Stimulated activated CD8-positive, alpha-beta memory T cell treated with anti-CD3 and anti-CD28 coated beads, Interleukin-4, amount 100 ng/mL, for 24 hours (primary cell): ENCODE results near the gene CDS2.
A peak's percentile ranks its signal among the peaks of the same experiment; 100 is the strongest.

Experiments used
- DNase-seq: peaks from one replicate; pipeline ENCODE4 v3.0.0-alpha.2; 2020; ENCODE audit warnings: low read depth

CDS2 gene

DNA sequence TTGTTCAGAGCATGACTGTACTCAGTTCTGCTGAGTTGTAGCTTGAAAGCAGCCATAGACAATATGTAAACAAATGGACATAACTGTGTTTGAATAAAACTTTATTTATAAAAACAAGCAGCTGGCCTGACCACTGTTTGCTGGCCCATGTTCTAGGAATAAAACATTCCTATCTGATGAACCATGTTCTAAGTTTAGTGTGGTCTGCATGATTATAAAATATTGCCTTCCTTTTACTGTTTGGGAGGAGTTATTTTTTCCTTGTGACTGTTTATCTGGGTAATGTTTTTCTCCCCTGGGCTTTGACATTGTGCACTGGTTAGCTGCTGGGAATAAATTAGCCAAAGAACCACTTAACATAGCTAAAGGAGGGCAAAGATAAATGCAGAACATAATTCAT, 55.1 kb downstream of the CDS2 start:
- no peak for DNase-seq

DNA sequence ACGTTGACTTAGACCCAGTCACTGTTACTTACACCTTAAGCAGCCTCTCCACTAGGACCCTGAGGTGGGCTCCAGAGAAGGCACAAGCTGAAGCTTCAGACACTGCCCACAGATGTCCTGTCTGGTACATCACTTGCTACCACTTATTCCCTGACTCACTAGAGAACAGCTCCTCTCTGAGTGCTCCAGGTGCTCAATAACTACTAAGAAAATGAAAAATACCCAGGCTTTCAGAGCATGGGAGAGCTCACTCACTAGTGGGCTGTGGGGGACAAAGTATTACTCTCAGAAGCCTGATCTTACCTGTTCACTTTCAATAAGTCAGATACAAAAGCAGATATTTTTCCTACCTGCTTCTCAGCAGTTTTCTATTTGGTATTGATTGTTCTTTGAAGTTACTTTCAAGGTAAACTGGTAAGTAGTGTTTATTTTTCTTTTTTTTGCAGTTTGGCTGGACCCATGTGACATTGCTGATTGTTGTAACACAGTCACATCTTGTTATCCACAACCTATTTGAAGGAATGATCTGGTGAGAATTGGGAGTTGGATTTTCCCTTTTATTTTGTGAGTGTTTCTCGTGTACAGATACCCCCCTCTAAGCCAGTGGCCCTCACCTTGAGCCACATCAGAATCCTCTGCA, 55.9 kb downstream of the CDS2 start:
- no peak for DNase-seq

DNA sequence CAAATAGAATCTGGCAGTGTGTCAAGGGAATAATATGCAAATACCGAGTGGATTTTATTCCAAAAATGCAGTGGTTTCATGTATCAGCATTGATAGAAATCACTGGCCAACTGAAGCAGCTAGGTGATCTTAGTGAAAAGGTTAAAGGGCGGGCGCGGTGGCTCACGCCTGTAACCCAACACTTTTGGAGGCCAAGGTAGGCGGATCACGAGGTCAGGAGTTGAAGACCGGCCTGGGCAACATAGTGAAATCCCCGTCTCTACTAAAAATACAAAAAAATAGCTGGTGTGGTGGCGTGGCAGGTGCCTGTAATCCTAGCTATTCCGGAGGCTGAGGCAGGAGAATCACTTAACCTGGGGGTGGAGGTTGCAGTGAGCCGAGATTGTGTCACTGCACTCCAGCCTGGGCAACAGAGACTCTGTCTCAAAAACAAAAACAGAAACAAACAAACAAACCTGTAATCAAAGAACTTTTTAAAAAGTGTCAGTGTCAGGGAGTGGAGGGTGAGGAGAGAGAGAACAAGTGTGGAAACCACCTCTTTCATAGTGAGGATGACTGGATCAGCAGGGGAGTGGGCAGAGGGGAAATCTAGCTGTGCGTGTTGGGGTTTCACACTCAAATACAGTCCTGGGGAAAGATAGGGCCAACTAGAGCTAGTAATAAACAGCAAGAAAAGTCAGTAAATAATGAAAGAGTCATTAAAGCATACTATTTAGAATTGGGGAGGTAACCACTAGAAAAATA, 57.1 kb downstream of the CDS2 start:
- no peak for DNase-seq

DNA sequence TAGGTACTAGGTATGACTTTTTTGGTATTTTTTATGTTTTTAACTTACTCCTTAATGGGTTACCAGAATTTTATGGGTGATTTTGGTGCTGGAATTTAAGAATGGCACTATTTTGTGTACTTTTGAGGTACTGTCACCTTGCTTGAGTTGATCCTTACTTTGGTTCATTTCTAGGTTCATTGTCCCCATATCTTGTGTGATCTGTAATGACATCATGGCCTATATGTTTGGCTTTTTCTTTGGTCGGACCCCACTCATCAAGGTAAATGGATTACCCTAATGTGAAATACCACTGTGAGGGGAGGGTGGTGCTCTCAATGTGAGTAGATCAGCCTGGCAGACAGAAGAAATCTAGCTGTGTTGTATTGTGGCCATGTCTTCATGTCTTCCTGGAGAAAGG, 57.9 kb downstream of the CDS2 start:
- no peak for DNase-seq

DNA sequence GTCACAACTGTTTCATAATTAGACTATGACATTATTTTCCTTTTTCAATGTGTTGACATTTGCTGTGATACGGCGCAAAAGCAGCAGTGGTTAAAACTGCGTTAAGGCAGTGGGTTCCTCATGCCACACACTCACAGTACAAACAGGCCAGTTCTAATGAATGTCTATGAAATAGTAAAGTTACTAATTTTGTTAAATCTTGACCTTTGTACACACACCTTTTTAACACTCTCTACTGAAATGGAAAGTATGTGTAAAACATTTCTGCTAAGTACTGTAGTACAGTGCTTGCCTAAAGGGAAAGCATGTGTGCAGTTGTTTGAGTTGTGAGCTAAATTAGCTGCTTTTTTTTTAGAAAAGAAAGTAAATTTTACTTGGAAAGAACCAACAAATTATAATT, 60.3 kb downstream of the CDS2 start:
- DNase-seq = no peak

DNA sequence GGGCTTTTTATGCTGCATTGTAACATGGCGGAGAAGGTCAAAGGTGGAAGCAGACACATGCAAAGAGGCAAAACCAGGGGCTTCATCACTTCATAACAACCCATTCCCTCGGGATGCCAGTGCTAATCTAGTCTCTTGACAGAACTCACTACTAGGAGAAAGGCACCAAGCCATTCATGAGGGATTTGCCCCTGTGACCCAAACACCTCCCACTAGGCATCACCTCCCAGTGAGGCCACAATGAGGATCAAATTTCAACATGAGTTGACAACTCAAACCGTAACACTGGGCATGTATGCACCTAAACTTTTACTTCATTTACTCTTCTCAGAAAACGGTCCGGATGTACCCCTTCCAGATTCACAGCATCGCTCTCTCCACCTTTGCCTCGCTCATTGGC, 61.9 kb downstream of the CDS2 start:
- no peak for DNase-seq

DNA sequence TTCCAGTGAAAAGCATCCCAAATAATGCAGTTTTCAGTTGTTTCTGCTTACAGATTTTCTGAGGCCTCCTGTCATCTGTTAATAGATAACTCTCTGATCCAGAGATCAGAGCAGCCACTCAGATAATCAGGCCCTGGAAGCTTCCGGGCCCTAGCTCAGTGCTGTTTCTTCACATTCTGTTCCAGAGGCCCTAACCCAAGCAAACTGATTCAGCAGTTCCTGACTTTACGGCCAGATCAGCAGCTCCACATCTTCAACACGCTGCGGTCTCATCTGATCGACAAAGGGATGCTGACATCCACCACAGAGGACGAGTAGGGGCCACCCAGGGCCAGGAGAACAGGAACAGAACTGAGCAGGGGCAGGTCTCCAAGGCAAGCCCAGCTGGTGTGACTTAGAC, 63.1 kb downstream of the CDS2 start:
- DNase-seq = no peak

DNA sequence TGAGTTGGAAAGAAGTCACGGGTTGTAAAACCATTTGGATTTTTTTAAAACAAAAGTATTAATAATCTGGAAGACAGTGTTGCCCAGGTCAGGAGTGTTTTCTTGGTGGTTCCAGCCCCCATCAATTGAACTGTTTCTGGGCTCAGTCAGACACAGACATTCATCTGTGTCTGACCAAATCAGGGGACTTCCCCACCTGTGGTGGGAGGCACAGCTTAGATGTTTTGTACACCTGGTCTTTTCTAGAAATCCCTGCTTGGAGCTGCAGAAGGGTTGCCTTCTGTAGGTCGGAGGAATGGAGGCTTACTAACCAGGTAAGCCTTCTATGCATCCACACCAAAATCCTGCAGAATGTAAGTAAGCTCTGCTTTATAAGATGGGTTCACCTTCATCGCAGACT, 63.6 kb downstream of the CDS2 start:
- DNase-seq = no peak

DNA sequence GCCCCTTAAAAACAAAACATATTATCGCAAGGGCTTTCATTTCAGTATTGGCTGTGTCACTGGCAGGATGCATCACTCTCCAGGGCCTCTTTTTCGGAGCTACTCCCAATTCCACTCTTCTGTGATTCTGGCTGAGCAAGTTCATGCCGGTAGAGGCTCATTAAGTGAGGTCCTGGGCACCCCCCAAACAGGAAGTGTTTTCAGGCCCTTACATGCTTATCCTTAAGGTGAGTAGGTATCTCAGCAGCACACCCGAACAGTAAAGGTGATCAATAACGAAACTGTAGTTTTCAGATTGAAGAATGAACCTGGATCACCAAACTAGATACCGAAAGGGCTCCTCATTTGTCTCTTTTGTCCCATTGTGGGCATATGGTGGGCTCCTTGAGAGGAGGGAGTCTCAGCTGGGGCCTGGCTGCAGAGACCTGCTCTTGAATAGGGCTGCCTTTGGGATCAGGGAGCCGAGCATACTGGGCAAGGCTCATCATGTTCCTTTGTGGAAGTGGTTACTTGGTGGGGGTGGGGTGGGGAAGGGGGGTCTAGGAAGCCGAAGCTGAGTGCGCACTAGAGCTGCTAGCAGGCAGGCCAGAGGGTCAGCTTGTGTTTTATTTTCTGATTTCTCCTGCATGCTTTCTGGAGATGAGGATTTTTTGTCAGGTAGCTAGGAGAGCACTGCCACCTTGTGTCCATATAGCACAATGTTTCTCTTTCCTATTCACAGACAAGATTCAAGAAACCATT, 65.2 kb downstream of the CDS2 start:
- no peak for DNase-seq

DNA sequence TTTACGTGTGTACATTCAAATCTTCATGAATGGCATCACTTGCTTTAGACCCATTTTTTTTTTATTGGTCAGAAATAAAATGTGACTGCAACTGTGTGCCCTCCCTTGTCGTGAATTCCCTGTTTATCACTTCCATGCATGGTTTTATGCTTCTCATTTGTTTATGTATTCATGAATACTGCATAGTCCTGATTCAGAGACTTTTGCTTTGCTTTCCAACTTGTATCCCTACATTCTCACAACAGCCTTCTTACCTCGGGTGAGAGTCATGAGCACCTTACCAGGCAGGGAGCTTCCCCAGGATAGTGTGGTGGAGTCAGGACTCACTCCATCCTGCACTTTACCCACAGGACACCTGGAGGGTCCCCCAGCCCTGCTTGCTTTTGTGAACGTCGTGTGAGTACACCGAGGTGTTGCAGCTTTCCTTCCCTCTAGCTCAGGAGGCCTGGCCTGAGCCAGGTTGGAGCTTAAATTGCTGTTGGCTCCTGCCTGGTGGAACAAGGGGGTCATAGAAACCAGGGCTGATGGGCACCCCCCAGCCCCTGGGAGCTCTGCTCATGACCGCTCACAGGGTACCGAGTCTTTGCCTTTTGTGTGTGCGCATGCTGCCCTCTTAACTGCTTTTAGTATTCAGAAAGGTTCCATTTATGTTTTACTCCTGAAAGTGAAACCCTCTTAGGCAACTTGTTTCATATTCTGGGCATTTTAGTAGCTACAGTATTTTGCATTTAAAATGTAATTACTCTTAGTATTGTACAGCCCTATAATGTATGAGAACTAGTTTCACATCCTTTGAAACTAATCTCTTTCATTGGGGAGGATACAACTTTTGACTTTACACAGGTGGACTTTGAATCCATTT, 66.0 kb downstream of the CDS2 start:
- no peak for DNase-seq

DNA sequence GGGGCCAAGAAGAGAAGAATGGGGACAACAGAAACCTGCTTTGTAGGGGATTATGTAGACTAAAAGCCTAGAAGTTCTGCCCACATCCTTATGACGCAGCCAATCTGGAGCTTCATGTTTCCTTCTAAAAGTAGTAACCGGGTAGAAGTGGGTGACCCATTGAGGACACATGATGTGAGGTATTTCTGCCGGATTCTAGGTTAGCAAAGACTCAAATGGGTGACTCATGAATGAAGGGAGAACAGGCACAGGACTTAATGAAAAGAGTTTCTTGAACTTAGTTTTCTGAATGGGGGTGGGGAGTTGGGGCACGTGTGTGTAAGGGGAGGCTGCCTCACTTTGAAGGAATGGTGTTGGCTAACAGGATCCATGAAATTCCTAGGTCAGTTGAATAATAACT, 68.8 kb downstream of the CDS2 start:
- DNase-seq = no peak

DNA sequence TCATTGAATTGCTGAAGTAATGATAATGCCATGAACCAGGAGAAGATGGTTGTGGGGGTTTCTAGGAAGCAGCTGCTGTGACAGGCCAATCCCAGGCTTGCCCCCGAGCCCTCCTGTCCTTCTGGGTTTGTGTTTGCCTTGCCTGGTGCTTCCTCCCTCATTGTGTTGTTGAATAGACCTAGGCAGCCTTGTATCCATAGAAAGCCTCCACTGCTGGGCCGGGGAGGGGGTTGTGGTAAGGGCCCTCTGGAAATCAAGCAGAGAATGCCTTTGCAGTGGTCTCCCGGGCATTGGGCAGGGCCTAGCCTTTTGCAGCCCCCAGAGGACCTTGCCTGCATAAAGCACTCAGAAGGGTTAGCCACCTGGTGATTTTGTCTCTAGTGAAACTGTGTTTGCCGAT, 69.3 kb downstream of the CDS2 start:
- DNase-seq = no peak

DNA sequence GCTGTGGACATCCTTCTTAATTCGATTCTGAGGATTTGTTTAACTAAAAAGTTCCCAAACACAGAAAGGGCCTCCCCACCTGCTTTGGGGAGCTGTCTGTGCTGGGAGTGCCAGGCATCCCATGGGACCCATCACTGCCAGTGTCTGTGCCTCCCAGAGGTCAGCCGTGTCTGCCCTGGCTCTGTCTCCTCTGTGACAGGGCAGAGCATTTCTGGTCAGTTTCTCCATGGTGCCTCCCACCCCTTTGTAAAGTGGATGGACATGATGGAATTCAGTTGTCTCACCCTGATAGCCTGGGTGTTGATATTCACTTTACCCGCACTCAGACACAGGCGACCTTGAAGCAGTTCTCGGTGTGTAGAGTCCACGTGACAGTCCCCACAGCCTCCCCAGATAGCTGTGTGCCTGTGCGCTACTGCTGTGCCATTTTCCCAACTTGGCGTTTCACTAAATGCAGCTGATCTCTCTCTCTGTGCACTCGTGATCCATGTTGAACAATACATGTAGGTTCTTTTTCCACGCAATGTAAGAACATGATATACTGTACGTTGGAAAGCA, 70.5 kb downstream of the CDS2 start:
- no peak for DNase-seq

DNA sequence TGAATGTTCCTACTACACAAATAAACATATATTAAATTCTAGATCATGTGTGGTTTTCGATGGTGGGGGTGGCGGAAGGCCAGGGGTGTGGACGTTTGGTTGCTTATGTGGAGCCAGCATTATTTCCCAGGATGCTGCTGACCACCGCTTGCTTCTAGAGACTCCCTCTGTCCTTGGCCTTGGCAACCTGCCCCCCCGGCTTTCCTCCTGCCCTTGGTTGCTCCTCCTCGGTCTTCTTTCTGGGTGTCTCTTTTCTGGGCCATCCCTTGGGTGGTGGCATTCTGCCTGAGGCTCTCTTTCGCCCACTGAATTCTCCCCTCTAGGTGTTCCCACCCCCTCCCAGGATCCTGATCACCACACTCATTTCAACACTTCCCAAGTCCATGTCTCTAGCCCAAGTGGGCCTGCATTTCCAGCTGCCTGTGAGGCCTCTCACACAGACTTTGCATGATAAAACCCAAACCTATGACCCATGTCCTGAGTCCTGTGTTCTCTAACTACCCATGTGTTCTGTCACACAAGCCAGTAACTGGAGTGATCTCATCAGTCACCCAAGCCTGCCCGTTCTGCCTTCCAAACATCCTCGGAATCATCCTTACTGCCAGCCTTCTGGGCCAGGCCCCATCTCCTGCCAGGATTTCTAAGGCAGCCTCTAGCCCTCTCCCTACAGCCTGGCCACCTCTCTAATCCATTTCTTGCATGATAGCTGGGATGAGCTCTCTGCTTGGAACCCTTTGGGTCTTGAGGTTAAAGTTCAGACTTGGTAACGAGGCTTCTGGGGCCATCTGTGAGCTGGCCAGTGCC, 71.2 kb downstream of the CDS2 start:
- DNase-seq = no peak

DNA sequence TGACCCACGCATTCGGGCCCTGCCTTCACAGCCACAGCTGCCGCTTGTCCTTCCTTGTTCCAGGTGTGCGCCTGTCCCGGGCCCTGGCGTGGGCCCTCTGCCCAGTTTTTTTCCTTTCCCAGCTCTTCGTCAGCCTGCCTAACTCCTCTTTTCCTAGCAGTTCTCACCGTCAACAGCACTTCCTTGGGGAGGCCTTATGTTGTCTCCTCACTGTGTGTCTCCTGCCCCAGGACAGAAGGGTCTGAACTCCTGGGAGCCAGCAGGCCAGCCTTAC, 71.8 kb downstream of the CDS2 start:
- DNase-seq = no peak

DNA sequence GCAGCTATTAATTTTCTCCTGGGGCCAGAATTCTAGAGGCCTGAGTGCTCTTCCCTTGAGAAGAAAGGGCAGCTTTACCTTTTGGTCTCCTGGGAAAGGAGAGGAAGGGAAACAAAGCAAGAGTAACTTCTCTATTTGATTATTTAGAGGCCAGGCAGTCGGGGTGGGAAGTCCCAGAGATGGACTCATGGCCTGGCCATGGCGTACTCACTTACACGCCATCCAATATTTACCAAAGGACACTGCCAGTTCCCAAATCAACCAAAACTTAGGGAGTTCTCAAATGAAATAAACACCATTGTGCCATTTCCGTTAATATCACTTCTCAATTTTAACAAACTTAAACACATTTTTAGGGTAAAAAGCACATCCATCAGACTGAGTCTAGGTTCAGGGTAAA, 76.6 kb downstream of the CDS2 start:
- DNase-seq = no peak

DNA sequence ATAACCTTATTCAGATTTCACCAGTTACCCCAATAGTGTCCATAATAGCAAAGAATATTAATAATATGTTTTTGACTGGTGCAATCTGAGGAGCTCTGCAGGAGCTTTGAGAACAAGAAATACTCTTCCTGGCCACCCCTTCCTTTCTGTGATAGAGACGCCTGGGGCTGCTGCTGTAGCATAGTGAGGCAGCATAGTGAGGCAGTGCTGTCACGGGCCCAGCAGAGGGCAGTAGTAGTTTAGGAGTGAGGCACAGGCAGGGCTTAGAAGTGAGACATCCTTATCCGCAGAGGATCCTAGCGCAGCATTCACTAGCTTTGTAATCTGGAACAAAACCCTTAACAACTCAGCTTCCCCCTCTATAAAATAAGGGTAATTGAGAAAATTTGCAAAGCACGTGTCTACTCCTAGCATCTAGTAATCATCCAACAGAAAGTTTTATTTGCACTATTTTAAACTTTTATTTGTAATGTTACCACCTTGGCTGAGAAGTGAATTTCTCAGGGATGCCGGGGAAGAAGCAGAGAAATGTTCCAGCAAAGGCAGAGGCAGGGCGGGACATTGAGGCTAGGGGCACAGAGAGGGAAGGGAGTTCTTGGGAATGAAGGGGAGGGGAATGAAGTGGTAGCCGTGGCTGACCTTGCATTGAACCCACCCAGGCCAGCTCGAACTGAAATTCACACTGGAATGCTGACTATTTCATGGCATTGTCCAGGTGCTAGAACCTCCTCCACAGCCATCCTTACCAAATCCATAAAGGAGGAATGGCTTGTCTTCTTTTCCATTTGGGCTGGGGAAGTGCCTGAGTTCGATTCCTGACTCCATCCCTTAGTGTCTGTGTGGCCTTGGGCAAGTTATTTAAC, 78.8 kb downstream of the CDS2 start:
- DNase-seq = peak; percentile 38

DNA sequence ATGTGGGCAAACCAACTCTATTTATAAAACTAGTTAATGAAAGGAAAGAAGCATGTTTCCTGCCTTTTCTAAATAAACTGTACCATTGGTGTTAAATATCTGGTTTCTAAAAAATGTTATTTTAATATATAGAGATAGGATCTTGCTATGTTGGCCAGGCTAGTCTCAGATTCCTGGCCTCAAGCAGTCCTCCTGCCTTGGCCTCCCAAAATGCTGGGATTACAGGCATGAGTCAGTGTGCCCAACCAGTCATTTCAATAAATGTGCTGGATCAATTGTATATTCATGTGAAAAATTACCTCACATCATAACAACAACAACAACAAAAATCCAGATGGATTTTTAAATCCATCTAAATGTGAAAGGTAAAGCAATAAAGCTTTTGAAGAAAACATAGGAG, 80.3 kb downstream of the CDS2 start:
- DNase-seq = no peak

DNA sequence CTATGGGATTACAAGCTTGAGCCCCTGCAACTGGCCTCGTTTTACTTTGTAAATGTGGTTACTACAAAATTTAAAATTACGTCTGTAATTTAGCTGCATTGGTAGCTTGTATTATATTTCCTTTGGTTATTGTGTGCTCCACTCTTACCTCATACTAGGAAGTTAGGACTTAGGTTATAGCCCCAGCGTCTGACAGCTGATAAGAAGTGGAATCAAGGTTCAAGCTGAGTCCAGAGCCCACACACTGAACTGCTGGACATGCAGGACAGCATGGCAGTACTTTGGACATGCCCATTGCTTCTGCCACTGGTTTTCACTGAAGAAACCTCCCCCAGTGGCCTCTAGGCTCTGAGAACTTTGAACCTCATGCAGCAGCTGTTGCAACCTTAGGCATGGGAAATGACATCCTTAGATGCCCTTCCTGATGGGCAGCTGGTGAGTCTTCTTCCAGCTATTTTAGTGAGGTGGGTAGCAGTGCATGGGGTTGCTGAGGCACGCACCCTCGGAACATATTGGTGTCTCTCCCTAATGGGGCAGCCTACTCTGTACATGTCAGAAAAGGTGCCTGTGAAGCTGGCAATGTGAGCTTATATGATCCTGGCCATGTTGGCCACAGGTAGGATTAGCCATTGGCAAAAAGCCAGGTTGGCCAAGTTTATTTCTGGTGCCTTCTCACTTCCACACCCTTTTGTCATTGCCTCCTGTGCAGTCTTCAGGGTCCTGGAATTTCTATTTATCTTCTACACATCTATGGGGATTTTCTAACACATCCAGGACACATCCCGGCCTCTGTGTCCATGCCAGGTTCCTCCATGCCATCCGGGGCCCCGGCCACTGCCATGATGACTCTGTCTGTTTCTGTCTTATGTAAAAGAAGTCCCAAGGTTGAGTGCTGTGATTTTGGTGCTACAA, 85.3 kb downstream of the CDS2 start:
- no peak for DNase-seq
